Sigmoid colon (tissue), 7 donors: Measurements from ENCODE around the gene ZNF688. TPM values are rescaled to one million over a fixed set of nuclear protein-coding genes. Genes with fewer than 3 reads are reported as not detected.

Source experiments
- DNase-seq: peaks from one replicate; pipeline ENCODE4 v3.0.0-alpha.2; 2019
- H3K27ac ChIP-seq, 4 donors: fragments of 200-600 bp; sonication (generic); one replicate each; pipeline ENCODE4 v1.5.1; 2016 to 2019; ENCODE audit warnings: mild to moderate bottlenecking in 1 of 4
- H3K27me3 ChIP-seq, 3 donors: fragments of 200-600 bp; sonication (generic); one replicate each; pipeline ENCODE4 v1.5.1; 2019; ENCODE audit warnings: mild to moderate bottlenecking in 1 of 3
- H3K36me3 ChIP-seq, 4 donors: fragments of 200-600 bp; sonication (generic); one replicate each; pipeline ENCODE4 v1.5.1; 2016 to 2019
- H3K4me1 ChIP-seq, 4 donors: fragments of 200-600 bp; sonication (generic); one replicate each; pipeline ENCODE4 v1.5.1; 2017 to 2019
- H3K4me3 ChIP-seq, 4 donors: fragments of 200-600 bp; sonication (generic); one replicate each; pipeline ENCODE4 v1.5.1; 2017 to 2019; ENCODE audit warnings: mild to moderate bottlenecking in 2 of 4, moderate library complexity in 1 of 4
- H3K9me3 ChIP-seq, 4 donors: fragments of 200-600 bp in 3 of 4; sonication (generic) in 3 of 4; one replicate each; pipeline versions ENCODE4 v1.5.1 to v1.6.1; 2013 to 2019
- EP300 ChIP-seq, 4 donors: sonication (generic); formaldehyde crosslinking; IDR thresholded peaks; one replicate each; pipeline ENCODE4 v1.6.1; 2017; ENCODE audit warnings: antibody characterized with exemption in 4 of 4
- POLR2A ChIP-seq, 2 donors: fragments of 450-650 bp; IDR thresholded peaks; one replicate each; pipeline ENCODE4 v1.6.1; 2016; ENCODE audit warnings: antibody characterized with exemption in 2 of 2, mild to moderate bottlenecking in 2 of 2, moderate library complexity in 2 of 2
- POLR2AphosphoS5 ChIP-seq, 4 donors: sonication (generic); formaldehyde crosslinking; IDR thresholded peaks; one replicate each; pipeline ENCODE4 v1.6.1; 2017; ENCODE audit warnings: antibody characterized with exemption in 4 of 4
- WGBS, 2 donors: extraction: QIAGEN DNeasy Blood & Tissue Kit; methylation state at CpG; one replicate each; pipeline ENCODE4 v1.1.7; 2013; 5-methylcytosine and 5-hydroxymethylcytosine counted together
- intact Hi-C: fragments of 100-400 bp; cut with DNase I; formaldehyde crosslinking; loops from one replicate; pipeline ENCODE4 v1.15.1; 2023
- polyA plus RNA-seq, 3 donors: library from polyadenylated mRNA; stranded (reverse); fragments of 200-250 nt; gene quantifications; one replicate each; pipeline ENCODE4 v1.2.3, GENCODE V29; 2013
- total RNA-seq, 4 donors: library from RNA; depleted of rRNA; stranded (reverse); fragments of >200 nt; gene quantifications; one replicate each; pipeline ENCODE4 v1.1.0, GENCODE V29; 2016
- TF ChIP-seq, protein P1 (sequence below), 4 experiments: fragments of 450-650 bp in 3 of 4; fragments of 200-600 bp in 1 of 4; IDR thresholded peaks; one replicate each; pipeline ENCODE4 v1.5.1; 2016 to 2019; ENCODE audit warnings: antibody characterized with exemption in 4 of 4, mild to moderate bottlenecking in 3 of 4, moderate library complexity in 2 of 4
- donor health status: healthy with polysubstance abuse.
- donor health status: Bipolar disorder and iron deficiency.
- donor health status: healthy.

ZNF688 gene
- total and polyA plus RNA-seq, 7 donors = 16.7 to 32.8 (median 22.8) TPM

DNA sequence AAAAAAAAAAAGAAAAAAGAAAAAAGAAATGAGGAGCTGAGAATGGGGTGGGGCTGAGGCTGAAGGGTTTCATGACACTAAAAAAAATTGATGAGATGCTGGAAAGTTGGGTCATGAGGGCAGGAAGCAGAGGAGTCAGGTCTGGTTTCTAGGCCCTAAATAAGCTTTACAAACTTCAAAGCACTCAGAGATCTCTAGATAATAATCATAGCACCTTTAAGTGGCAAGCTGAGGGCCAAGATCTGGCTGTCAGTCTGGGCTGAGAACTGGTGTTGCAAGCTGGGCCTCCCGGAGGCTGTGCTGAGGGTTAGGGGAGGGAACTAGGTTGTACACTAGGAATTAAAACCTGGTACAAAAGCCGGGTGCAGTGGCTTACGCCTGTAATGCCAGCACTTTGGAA lies 19.7 kb downstream of the ZNF688 start:
- intact Hi-C loops = no loop called here
- DNase-seq = no peak
- Histone ChIP-seq H3K27me3 (no peaks in the 10 kb centered on the region), H3K27ac (no peak overlapping the region), H3K9me3 (no peaks in the 10 kb centered on the region), H3K36me3 (peaks cover 11 to 24% (median 13%) of the 10 kb centered on the region in 4 donors), H3K4me3 (no peak overlapping the region), H3K4me1 (peaks cover 0 to 14% (median 10%) of the 10 kb centered on the region in 4 donors)
- WGBS, 2 donors = 54 to 64% methylated on average over 3 of the region's 3 CpGs
- TF ChIP-seq, protein P1, sequence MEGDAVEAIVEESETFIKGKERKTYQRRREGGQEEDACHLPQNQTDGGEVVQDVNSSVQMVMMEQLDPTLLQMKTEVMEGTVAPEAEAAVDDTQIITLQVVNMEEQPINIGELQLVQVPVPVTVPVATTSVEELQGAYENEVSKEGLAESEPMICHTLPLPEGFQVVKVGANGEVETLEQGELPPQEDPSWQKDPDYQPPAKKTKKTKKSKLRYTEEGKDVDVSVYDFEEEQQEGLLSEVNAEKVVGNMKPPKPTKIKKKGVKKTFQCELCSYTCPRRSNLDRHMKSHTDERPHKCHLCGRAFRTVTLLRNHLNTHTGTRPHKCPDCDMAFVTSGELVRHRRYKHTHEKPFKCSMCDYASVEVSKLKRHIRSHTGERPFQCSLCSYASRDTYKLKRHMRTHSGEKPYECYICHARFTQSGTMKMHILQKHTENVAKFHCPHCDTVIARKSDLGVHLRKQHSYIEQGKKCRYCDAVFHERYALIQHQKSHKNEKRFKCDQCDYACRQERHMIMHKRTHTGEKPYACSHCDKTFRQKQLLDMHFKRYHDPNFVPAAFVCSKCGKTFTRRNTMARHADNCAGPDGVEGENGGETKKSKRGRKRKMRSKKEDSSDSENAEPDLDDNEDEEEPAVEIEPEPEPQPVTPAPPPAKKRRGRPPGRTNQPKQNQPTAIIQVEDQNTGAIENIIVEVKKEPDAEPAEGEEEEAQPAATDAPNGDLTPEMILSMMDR (IDR thresholded peaks at IDR 0.05) = no peak
- TF ChIP-seq EP300 (IDR thresholded peaks at IDR 0.05) (no peak), POLR2A (IDR thresholded peaks at IDR 0.05) (no peak), POLR2AphosphoS5 (IDR thresholded peaks at IDR 0.05) (no peak)

DNA sequence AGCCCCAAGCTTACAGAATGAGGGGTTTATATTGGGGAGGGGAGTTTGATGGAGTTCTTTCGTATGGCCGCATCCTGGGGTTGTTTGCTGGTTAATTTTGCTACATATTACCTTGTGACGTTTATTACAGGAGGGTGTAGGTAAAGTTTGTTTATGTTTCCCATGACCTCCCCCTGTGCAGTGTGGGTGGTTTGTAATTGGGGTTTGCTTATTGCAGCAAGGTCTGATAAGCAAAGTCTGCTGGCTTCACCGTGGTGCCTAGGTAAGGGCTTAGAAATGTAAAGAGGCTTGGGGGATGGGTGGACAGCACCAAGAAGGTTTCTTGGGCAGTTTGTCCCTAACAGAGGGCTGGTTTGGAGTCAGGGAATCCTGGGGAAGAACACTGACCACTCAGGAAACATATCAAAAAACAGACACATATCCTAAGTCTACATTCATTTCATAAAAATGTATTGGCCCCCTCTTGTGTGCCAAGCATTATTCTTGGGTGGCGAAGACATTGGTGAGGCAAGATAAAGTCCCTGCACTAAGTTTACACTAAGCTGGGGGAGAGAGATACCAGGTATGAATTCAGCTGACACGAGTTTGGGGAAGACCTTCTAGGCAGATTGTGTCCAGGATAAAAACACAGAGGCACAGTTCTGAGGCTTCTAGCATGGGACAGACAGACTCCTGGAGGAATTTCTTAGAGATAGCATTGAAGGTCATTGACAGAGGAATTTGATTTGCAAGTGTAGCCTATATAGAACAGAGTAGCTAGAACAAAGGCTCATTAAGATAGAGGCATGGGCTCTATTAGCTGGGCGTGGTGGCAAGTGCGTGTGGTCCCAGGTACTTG lies 22.9 kb downstream of the ZNF688 start:
- DNase-seq = no peak
- Histone ChIP-seq H3K4me3 (no peak overlapping the region), H3K9me3 (no peaks in the 10 kb centered on the region), H3K27me3 (no peaks in the 10 kb centered on the region), H3K36me3 (no peaks in the 10 kb centered on the region), H3K4me1 (peaks cover 0 to 5% (median 2%) of the 10 kb centered on the region in 4 donors), H3K27ac (no peak overlapping the region)
- WGBS, 2 donors = 21 to 60% methylated on average over 8 of the region's 8 CpGs
- TF ChIP-seq POLR2A (IDR thresholded peaks at IDR 0.05) = no peak
- TF ChIP-seq EP300 (IDR thresholded peaks at IDR 0.05) = no peak
- no peak for TF ChIP-seq POLR2AphosphoS5 (IDR thresholded peaks at IDR 0.05)
- TF ChIP-seq, protein P1 (IDR thresholded peaks at IDR 0.05) = no peak
- intact Hi-C loops = no loop called here

DNA sequence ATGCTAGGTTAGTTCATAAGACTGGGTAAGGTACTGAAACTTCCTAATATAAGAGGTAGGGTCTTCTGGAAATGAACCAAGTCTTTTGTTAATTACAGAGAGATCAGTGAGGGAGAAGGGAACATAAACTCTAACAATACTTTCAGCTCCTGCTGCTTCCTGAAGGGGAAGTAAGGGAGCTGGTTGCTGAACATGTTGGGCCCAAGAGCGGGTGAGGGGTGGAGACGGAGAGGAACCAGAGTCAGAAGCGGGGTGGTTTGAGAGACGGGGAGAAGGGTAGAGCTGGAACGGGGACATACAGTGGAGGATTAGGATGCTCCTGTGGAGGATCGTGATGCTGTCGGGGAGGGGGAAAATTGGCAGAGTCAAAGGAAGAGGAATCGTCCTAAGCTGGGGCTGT lies 25.4 kb downstream of the ZNF688 start:
- WGBS, 2 donors = 77 to 92% methylated on average over 8 of the region's 8 CpGs
- no peak for DNase-seq
- no peaks in the 10 kb centered on the region for H3K4me1 ChIP-seq
- H3K36me3 ChIP-seq = no peaks in the 10 kb centered on the region
- H3K9me3 ChIP-seq = no peaks in the 10 kb centered on the region
- no peak for TF ChIP-seq EP300 (IDR thresholded peaks at IDR 0.05)
- no peak for TF ChIP-seq POLR2A (IDR thresholded peaks at IDR 0.05)
- TF ChIP-seq POLR2AphosphoS5 (IDR thresholded peaks at IDR 0.05) = no peak
- TF ChIP-seq, protein P1 (IDR thresholded peaks at IDR 0.05) = no peak
- no peak overlapping the region for H3K4me3 ChIP-seq
- H3K27ac ChIP-seq = no peak overlapping the region
- H3K27me3 ChIP-seq = no peaks in the 10 kb centered on the region
- intact Hi-C loops = no loop called here

DNA sequence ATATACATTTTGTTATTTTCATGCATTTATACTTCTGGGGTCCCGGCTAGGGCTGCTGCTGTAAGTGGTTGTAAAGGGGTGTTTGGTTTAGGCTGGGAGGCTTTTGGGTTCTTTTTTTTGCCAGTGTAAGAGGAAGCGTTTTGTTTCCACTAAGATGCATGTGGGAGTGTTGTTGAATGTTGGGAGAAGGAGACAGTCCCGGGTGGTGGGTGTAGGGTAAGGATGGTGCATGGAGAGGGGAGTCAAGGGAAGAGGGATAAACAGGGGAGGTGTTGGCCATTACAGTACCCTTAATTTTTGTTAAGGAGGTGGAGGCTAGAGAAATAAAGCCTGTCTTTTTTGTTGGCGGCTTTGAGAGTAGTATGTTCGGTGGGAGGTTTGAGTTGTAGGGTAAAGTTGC lies 28.4 kb downstream of the ZNF688 start:
- Histone ChIP-seq H3K36me3 (no peaks in the 10 kb centered on the region), H3K27me3 (no peaks in the 10 kb centered on the region), H3K9me3 (no peaks in the 10 kb centered on the region), H3K27ac (no peak overlapping the region), H3K4me1 (no peaks in the 10 kb centered on the region), H3K4me3 (no peak overlapping the region)
- no peak for DNase-seq
- WGBS, 2 donors = 82 to 83% methylated on average over 5 of the region's 5 CpGs
- intact Hi-C loops = no loop called here
- no peak for TF ChIP-seq POLR2AphosphoS5 (IDR thresholded peaks at IDR 0.05)
- TF ChIP-seq POLR2A (IDR thresholded peaks at IDR 0.05) = no peak
- TF ChIP-seq, protein P1 (IDR thresholded peaks at IDR 0.05) = no peak
- no peak for TF ChIP-seq EP300 (IDR thresholded peaks at IDR 0.05)
